Ovary (tissue), 9 donors: Measurements from ENCODE around the gene TP53I11. TPM values are rescaled to one million over a fixed set of nuclear protein-coding genes. Genes with fewer than 3 reads are reported as not detected.

Experiments
- DNase-seq, 5 donors: peaks; one replicate each; pipeline ENCODE4 v3.0.0-alpha.2; 2019 to 2020
- H3K27ac ChIP-seq, 2 donors: fragments of 200-600 bp; one replicate each; pipeline versions ENCODE4 v1.5.1 to v1.8.0; 2019 to 2022
- H3K27me3 ChIP-seq: fragments of 200-600 bp; one replicate; pipeline ENCODE4 v1.8.0; 2022
- H3K36me3 ChIP-seq: fragments of 200-600 bp; sonication (generic); one replicate; pipeline ENCODE4 v1.5.1; 2019
- H3K4me1 ChIP-seq: one replicate; pipeline ENCODE4 v1.8.1; 2013; ENCODE audit warnings: mild to moderate bottlenecking, moderate library complexity; ENCODE audit not compliant: insufficient read depth
- H3K4me3 ChIP-seq: fragments of 200-600 bp; sonication (generic); one replicate; pipeline ENCODE4 v1.5.1; 2017
- H3K9me3 ChIP-seq, 2 donors: fragments of 200-600 bp in 1 of 2; sonication (generic) in 1 of 2; one replicate each; pipeline versions ENCODE4 v1.5.1 to v1.8.1; 2013 to 2019; ENCODE audit warnings: mild to moderate bottlenecking in 1 of 2, moderate library complexity in 1 of 2
- EP300 ChIP-seq: sonication (generic); formaldehyde crosslinking; IDR thresholded peaks from one replicate; pipeline ENCODE4 v1.6.1; 2017; ENCODE audit warnings: antibody characterized with exemption
- POLR2A ChIP-seq: fragments of 450-650 bp; IDR thresholded peaks from one replicate; pipeline ENCODE4 v1.6.1; 2017; ENCODE audit warnings: antibody characterized with exemption, mild to moderate bottlenecking, moderate library complexity
- WGBS, 3 donors: extraction: QIAGEN DNeasy Blood & Tissue Kit in 1 of 3; methylation state at CpG; one replicate each; pipeline versions ENCODE4 v1.1.5 to v1.1.7; 2013 to 2017; 5-methylcytosine and 5-hydroxymethylcytosine counted together
- intact Hi-C, 4 donors: fragments of 100-400 bp; cut with DNase I; formaldehyde crosslinking; loops; one replicate each; pipeline versions ENCODE4 v1.11.0 to v1.15.1; 2022 to 2023
- polyA plus RNA-seq, 2 donors: library from polyadenylated mRNA; stranded (reverse); fragments of 200-250 nt in 1 of 2; fragments of 350-450 nt in 1 of 2; fragmentation: Illumina TruSeq in 1 of 2; extraction: RNeasy Lipid Tissue Mini Kit (QIAGEN cat#74804) in 1 of 2; gene quantifications; one replicate each; pipeline ENCODE4 v1.2.3, GENCODE V29; 2013 to 2014
- total RNA-seq, 7 donors: library from RNA; depleted of rRNA in 2 of 7; stranded (reverse); fragments of >200 nt in 2 of 7; fragmentation: NEBNext Ultra II Directional in 3 of 7; extraction: Animal tissue kit (Norgen Biotek cat#: 25700) in 3 of 7; gene quantifications; one replicate each; pipeline versions ENCODE4 v1.1.0 to v1.2.4, GENCODE V29; 2016 to 2023
- TF ChIP-seq, protein P1 (sequence below), 3 donors: fragments of 450-650 bp in 2 of 3; fragments of 200-600 bp in 1 of 3; IDR thresholded peaks; one replicate each; pipeline versions ENCODE4 v1.5.1 to v1.8.0; 2016 to 2022; ENCODE audit warnings: antibody characterized with exemption in 3 of 3, mild to moderate bottlenecking in 1 of 3
- donor health status: DM: no; HTN: no; CAD: no; lungs with moderate emphysema.
- donor health status: DM: no; HTN: no; CAD: no.
- donor health status: Bipolar disorder and iron deficiency.
- donor health status: DM: yes; HTN: yes; CAD: no.
- donor health status: DM: no; HTN: no; CAD: no.
- donor health status: DM: yes; HTN: yes; CAD: no.

The TP53I11 gene
- total and polyA plus RNA-seq, 9 donors = 9.2 to 51.9 (median 21.8) TPM

DNA sequence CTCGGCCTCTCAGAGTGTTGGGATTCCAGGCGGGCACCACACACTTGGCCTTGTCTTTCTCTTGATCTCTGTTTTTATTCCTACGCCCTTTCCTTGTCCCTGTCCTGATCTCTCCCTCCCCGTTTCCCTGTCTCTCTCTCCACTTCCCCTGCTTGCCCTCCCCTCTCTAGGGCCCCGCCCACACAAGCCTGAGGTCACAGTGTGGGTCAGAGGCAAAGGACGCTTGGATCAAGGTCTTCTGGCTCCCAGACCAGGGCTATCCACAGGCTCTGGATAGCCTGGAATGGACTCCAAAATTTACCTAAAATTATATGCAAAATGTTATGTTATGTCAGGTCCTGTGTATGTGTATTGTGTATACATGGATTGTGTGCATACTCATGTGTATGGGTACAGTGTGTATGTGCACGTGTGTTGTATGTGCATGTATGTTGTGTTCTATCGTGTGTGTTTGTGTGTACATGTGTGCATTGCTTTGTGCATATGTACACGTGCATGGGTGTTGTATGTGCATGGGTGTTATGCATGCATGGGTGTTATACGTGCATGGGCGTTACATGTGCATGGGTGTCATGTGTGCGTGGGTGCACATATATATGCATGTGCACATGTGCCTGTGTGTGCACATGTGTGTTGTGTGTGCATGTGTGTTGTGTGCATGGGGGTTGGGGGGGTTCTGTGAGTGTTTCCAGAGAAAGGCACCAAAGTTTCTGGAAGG is 38.3 kb downstream of the TP53I11 start:
- Histone ChIP-seq H3K9me3 (no peaks in the 10 kb centered on the region), H3K4me1 (no peaks in the 10 kb centered on the region), H3K27ac (no peak overlapping the region), H3K27me3 (no peaks in the 10 kb centered on the region), H3K36me3 (no peaks in the 10 kb centered on the region), H3K4me3 (no peak overlapping the region)
- WGBS, 3 donors = 65 to 69% (median 66%) methylated on average over 12 of the region's 12 CpGs
- intact Hi-C loops = loop anchor here (5.0 kb wide), 4 partner anchors 185 to 360 kb away; partner anchors contain the start of gene TSPAN18 (in 2 of the 4)
- DNase-seq = no peak
- no peak for TF ChIP-seq EP300
- TF ChIP-seq, protein P1, sequence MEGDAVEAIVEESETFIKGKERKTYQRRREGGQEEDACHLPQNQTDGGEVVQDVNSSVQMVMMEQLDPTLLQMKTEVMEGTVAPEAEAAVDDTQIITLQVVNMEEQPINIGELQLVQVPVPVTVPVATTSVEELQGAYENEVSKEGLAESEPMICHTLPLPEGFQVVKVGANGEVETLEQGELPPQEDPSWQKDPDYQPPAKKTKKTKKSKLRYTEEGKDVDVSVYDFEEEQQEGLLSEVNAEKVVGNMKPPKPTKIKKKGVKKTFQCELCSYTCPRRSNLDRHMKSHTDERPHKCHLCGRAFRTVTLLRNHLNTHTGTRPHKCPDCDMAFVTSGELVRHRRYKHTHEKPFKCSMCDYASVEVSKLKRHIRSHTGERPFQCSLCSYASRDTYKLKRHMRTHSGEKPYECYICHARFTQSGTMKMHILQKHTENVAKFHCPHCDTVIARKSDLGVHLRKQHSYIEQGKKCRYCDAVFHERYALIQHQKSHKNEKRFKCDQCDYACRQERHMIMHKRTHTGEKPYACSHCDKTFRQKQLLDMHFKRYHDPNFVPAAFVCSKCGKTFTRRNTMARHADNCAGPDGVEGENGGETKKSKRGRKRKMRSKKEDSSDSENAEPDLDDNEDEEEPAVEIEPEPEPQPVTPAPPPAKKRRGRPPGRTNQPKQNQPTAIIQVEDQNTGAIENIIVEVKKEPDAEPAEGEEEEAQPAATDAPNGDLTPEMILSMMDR (IDR thresholded peaks at IDR 0.05) = no peak
- TF ChIP-seq POLR2A = no peak

DNA sequence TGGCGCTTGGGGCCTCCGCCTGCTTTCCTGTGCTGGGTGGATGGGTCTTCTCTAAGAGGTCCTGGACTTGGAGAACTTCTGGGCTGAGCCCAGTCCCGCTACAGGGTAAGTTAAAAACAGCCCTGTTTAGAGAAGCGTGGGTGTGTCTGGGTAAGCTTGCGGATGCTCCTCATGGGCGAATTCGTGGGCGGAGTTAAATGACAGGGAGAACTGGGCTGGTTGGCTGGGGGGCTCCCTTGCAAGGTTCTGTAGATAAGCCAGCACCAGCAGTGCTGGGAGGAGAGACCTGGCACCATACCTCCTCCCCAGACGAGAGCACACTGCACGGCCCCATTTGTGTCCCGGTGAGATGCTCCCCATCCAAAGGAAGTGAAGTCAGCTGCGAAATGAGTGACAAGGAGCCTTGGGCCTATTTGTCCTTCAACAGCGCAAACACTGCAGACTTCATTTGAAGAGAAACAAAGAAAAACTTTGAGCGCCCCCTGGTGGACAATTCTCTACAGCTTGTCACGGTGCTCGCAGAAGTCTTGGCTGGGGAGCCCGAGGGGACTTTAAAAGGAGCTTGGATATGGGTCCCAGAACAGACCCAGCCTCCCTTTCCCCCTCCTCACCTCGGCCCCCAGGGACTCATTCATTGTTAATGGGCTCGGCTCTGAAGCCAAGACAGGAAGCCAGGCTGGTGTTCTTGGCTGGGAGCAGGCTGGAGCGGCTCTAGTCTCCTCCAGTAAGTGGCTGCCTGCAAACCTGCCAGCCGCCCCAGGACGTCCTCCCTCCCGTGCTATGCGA is 39.5 kb downstream of the TP53I11 start:
- 22 to 23% (median 22%) methylated on average over 24 of the region's 24 CpGs for WGBS, 3 donors
- DNase-seq = peak; percentile 77 to 92 (median 85)
- no peak overlapping the region for H3K4me3 ChIP-seq
- H3K36me3 ChIP-seq = no peaks in the 10 kb centered on the region
- intact Hi-C loops = loop anchor here (2.0 to 5.0 kb wide), 5 partner anchors 184 to 359 kb away; partner anchors contain the start of gene TSPAN18 (in 2 of the 4)
- H3K27ac ChIP-seq = no peak overlapping the region
- no peaks in the 10 kb centered on the region for H3K4me1 ChIP-seq
- H3K27me3 ChIP-seq = no peaks in the 10 kb centered on the region
- TF ChIP-seq POLR2A (no peak), EP300 (no peak)
- TF ChIP-seq, protein P1 (IDR thresholded peaks at IDR 0.05) = peak; percentile 74 to 78 (median 76)
- H3K9me3 ChIP-seq = no peaks in the 10 kb centered on the region

DNA sequence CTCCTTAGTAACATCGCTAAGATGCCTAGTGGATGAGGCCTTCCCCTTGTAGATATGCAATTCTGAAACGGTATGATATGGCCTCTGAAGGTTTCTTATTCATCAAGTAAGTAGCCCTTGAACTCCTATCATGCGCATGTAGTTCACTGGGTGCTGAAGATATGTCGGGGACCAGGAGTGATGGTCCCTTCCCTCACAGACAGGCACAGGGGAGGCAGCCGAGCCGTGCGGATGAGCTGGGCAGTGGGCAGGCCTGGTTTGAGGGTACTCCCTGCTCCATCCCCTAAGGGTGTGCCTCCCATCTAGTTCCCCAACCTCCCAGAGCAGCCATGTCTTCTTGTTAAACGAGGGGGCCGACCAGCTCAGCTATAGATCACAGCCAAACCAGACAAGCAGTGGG is 40.1 kb downstream of the TP53I11 start:
- no peak overlapping the region for H3K27ac ChIP-seq
- H3K27me3 ChIP-seq = no peaks in the 10 kb centered on the region
- H3K4me1 ChIP-seq = no peaks in the 10 kb centered on the region
- TF ChIP-seq EP300 = no peak
- TF ChIP-seq, protein P1 (IDR thresholded peaks at IDR 0.05) = no peak
- TF ChIP-seq POLR2A = no peak
- intact Hi-C loops = loop anchor here (2.0 to 5.0 kb wide), 5 partner anchors 183 to 358 kb away; partner anchors contain the start of gene TSPAN18 (in 2 of the 4)
- no peak for DNase-seq
- H3K36me3 ChIP-seq = no peaks in the 10 kb centered on the region
- 85 to 90% (median 89%) methylated on average over 9 of the region's 9 CpGs for WGBS, 3 donors
- no peaks in the 10 kb centered on the region for H3K9me3 ChIP-seq
- no peak overlapping the region for H3K4me3 ChIP-seq

DNA sequence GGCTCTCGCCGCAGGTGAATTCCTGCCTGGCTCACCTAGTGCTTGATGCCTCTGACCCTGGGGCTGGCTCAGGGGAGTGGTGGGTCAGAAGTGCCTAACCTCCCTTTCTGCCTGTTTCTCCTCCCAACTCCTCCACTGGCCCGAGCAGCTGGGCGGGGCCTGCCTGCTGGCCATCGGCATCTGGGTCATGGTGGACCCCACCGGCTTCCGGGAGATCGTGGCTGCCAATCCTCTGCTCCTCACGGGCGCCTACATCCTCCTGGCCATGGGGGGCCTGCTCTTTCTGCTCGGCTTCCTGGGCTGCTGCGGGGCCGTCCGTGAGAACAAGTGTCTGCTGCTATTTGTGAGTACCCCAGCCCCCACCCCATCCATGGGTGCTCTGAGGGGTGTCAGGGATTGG is 41.1 kb downstream of the TP53I11 start:
- Histone ChIP-seq H3K36me3 (no peaks in the 10 kb centered on the region), H3K4me1 (no peaks in the 10 kb centered on the region), H3K27me3 (no peaks in the 10 kb centered on the region), H3K27ac (no peak overlapping the region), H3K9me3 (no peaks in the 10 kb centered on the region), H3K4me3 (no peak overlapping the region)
- no peak for DNase-seq
- intact Hi-C loops = no loop called here
- no peak for TF ChIP-seq POLR2A
- TF ChIP-seq, protein P1 (IDR thresholded peaks at IDR 0.05) = no peak
- TF ChIP-seq EP300 = no peak
- WGBS, 3 donors = 84 to 92% (median 90%) methylated on average over 14 of the region's 14 CpGs
